GM21528 (cell line): ENCODE results near the gene ABHD10.

Source experiments
- ATAC-seq: cut with Tn5 transposase; IDR thresholded peaks from one replicate; pipeline ENCODE4 v1.9.1; 2021; ENCODE audit warnings: mild to moderate bottlenecking, moderate library complexity; ENCODE audit not compliant: unreplicated experiment, low FRiP score

Gene ABHD10

DNA sequence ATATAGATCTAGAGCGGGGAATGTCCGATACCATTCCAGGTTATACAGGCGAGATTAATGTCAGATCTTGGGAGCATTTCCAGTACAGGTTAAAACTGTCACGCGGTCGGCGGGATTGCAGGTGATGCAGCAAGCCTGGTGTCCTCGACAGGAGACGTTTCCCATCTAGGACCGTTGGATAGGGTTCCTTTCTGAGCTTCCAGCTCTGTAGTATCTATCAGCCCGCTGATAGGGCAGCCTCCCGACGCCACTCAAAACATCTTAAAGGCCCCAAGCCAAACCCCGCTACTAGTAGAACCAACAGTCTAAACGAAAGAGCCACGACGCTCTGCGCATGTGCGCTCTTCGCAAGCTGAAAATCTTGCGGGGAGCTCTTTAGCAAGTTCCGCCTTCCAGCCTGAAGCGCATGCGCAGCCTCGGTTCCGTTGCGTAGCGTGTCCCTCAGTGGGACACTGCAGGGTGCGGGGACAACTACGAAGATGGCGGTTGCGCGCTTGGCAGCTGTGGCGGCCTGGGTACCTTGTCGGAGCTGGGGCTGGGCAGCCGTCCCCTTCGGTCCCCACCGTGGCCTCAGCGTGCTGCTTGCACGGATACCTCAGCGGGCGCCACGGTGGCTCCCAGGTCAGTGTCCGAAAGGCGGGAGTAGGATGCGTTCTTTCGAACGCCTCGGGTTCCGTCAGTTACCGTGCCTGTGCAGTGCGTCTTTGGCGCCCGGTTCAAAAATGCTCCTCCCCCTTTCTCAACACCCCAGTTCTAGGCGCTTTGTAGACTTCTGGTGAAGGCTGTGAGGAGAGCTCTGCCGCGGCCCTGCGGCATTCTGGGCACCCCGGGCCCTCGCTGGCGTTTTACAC, at the start of gene ABHD10:
TSS of gene ABHD10 (plus strand) at position 444 of the 851 bp plus-strand sequence. CDS start at position 480, 36 bp downstream.
- ATAC-seq = peak; percentile 97

DNA sequence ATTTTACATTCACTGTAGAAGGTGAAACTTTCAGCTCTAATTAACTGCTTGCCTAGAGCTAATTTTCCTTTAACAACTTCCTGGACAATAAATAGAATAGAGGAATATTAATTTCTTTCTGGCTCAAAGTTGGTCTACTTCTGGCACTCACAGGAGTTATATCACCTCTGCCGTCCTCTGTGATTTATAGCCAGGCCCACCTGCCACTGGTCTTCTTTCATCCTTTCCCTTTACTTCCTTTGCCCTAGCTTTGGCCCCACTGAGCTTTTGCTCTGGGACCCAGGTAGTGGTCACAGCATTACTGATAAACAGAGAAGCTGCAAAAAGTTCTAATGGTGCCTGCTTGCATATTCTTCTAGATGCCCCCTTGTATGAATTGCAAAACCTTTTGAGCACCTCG, 49.3 kb upstream of the ABHD10 start:
- ATAC-seq = no peak

DNA sequence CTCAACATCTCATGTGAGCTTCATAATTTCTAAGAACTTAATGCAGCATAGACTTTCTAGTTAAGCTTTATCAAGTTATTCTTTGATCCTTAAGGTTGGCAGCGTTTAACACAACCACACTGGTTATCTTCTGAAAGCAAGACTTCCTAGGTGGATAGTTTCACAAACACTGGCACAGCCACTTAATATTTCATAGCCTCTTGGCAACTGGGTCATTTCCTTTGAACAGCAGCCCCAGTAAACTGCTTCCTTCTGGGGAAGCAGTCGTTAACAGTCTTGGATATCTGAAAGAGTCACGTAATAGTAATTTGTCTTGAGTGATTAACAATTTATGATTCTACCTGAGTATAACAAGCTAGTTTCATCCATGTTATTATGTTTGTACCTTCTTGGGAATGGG, 45.9 kb upstream of the ABHD10 start:
- no peak for ATAC-seq

DNA sequence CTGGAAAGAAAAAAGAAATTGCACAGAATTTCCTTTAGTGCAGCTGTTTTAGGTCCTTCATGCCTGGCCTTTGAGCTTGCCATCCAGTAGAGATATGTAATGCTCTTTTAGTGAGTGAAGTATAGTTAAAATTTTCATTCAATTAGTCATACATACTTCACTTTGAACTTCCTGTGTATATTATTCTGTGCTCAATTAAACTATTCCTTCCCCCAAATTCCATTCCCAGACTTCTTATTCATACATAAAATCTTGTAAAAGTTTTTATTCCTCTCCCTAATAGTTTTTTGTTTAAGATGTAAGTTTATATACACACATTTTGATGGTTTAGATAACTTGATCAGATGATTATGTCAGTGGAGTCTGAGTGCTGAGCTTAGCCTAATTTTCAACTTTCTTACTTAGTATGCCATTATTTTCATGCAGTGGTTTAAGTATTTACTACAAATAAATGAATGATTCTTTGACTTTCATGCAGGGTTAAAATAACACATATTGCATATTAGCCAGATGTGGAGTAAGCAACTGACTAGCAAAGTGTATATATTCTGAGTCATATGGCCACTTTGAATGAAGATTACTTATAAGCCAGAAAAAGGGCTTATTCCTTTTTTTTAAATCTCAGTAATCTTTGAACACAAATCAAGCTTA, 42.5 kb upstream of the ABHD10 start:
- ATAC-seq = no peak

DNA sequence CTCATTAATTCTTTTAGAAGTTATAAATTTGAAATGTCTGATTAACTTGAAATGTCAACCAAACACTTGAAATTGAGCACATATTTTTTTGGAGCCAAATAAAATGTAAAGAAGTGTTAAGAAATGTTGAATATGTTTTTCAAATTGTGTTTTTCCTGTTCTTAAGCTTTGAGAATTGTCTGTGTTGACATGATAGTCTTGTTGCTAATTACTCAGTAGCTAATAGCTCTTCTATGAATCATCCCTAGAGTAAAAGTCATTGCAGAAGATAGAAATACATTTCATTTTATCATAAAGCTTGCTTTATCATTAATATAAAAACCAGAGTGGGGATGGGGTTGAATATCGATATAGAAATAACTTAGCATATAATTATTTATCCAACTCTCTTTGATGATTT, 41.9 kb upstream of the ABHD10 start:
- ATAC-seq = no peak

DNA sequence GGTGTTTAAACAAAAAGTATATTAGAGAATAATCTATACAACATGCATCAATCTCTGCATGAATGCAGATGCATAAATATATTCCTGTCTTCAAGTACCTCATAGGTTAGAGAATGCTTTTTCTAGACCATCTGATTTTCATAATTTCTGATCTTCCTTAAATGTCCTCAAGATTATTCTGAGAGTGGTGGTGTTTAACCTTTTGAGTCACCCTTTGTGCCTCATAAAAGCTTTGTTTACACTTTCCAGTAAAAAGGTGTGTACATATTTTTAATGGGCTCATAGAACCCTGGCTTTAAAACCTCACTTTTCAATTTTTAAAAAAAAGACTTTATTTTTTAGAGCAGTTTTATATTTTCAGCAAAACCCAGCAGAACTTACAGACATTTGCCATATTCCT, 41.0 kb upstream of the ABHD10 start:
- ATAC-seq = no peak

DNA sequence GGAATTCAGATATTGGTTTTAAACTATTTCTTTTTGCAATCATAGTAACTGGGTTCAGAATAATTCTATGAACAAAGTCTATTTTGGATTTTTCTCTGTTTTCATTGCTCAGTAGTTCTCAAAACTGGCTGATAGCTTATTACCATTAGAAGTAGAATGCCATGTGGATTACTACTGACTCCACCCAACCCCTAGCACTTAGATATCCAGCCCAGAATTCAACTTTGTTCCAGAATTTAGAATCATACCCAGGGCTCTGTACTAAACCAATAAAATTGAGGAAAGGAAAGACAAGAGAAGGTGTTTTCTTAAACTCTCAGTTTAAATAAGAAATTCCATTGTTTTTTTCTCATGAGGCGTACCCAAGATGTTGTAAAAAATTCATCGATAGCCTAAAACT, 39.0 kb upstream of the ABHD10 start:
- no peak for ATAC-seq

DNA sequence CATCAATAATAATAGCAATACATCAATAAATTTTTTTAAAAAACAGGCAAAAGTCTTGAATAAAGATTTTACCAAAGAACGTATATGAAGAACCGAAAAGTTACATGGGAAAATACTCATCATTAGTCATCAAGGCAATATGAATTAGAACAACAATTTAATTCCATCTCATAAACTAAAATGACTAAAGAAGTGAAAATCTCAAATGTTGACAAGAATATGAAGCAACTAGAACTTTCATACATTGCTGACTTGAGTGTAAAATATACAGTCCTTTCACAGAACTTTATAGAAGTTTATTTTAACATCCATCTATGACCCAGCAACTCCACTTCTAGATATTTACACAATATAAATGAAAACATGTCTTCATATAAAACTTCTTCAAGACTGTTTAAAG, 35.3 kb upstream of the ABHD10 start:
- no peak for ATAC-seq

DNA sequence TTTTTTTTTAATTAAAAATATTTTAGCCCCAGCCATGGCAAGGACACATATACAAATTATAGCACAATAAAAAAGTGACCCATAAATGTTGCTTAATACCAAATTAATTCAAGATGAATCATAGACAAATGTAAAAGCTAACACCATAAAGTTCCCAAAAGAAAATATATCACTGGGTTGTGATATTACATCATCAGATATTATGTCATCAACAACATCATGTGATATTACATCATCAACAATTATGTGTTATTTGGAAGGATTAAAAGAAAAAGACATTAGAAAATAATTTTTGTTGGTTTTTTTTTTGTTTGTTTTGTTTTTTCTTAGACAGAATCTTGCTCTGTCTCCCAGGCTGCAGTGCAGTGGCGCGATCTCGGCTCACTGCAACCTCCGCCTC, 34.5 kb upstream of the ABHD10 start:
- ATAC-seq = no peak

DNA sequence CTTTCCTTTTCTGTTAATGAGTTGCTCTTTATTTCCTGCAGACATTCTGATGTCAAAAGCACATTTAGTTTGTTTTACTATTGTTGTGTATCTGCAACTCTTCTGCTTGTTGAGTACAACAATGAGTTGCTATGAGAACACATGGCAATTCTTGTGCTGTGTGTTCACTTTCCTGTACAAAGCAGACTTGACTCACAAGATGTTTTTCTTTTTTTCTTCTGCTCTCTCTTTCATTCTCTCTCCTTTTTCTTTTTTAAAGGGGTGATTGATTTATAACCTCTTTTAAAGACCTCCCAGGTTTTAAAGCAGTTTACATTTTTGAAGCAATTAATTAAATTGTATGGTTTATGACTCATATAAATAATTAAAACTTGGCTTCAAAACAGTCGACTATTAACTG, 31.6 kb upstream of the ABHD10 start:
- no peak for ATAC-seq

DNA sequence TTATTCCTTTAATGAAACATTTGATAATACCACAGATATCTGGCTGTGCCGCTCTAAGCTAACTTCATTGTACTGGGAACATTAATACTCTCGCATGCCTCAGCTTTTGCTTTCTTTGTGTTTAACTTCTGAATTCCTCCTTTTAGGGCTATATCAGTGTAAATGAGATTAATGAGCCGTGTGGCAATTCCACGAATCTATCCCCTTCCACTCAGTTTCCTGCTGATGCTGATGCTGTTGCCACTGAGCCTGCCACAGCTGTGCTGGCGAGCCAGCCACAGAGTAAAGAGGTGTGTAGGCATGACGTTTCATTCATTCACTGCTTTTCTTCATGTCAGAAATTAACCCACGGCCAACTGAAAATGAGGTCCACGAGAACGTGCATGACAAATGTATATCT, 30.0 kb upstream of the ABHD10 start:
- ATAC-seq = no peak

DNA sequence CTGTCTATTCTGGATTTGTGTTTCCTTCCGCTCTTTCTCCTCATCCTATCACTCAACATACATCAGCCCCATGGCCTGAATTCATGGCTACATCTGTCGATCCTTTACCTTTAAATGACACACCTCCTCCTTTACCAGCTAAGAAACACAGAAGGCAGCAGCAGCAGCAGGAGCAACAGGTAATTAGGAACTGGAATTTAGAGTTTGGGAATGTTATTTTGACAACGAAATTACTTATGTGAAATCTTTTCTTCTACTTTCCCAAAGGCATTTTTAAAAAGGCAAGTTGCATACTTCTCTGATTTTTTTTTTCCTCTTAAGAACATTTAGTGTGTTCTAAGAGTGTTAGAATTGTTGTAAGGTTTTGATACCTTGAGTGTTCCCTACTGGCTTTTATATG, 29.1 kb upstream of the ABHD10 start:
- ATAC-seq = no peak

DNA sequence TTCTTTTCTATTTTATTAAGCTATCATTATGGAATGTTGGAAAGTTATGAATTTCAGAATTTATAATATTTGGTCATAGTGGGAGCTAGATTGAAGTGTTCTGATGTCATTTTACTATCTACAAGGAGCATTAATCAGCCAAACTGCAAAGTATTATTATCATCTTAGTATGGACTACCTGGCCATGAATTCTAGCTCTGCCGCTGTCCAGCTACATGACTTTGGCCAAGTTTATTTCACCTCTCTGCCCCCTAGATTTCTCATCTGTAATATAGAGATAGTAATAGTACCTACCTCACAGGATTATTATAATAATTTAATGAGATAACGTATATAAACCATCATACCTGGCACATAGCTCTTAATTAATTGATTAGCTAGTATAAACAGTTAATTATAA, 27.8 kb upstream of the ABHD10 start:
- ATAC-seq = no peak

DNA sequence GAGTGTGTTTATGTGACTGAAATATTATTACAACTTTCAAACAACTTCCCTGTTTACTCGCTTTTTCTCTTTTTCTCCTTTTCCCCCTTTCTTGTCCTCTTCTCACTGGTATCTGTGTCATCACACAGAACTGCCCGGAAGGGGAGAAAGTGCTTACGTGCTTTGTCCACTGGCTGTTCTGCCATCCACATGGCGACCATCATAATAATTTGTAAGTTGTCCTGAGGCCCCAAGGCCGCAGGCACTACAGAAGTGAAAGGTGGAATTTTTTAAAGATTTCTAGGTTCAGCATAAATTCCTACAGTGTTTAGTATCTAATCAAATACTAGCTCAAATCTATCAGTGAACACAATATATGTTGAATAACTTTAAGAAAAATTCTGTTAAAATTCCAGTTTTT, 26.7 kb upstream of the ABHD10 start:
- no peak for ATAC-seq

DNA sequence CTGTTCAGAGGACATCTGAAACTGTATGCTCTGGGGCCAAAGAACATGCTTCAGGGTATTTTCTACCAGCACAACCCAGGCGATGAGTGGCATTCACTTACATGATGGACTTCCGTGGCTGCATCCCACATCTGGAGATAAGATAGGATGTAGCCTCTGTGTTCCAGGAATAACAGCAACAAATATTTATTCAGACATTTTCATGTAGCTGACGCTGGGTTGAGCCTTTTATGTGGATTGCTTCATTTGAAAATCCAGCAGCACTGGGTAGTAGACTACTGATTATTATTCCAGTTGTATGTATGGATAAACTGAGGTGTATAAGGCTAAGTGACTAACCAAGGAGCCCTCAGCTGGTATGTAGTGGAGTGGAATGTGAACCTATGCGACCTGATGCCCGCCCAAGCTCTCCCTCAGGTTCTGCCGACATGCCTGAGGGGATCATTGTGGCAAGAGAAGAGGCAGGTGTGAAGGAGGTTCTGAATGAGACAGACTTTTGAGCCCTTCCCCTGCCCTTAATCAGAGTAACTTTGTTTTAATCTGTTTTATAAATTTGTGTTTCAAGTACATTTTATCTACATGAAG, 25.9 kb upstream of the ABHD10 start:
- no peak for ATAC-seq

DNA sequence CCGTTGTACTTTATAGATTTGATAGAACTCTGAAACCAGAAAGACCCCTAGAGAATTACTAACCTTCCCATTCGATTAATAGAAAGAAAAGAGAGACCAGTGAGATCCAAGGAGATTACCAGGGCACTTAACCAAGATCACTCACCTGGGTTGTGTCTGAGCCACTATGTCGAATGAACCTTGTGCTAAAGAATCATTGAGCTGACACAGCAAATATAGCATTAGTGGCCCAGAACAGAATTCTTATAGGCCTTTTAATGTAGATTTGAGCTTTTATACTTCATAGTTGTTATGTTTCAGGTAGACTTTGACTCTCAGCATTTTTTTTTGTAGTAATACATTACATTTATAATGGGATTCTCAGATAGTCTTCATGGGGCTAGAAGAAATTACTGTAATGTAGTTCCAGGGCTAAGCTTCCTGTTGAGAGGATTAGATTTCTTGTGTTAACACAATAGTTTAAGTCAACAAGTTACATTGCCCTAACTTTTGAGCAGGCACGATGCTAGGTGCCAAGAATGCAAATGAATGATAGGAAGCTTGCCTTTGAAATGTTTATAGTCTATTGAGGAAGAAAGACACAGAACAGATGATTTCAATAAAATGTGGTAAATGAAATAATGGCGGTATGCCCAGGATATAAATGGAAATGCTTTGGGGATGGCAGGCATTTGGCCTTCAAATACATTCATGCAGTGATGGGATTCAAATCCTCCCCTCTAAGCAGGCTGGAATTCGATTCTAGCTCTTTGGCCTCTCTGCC, 24.4 kb upstream of the ABHD10 start:
- no peak for ATAC-seq

DNA sequence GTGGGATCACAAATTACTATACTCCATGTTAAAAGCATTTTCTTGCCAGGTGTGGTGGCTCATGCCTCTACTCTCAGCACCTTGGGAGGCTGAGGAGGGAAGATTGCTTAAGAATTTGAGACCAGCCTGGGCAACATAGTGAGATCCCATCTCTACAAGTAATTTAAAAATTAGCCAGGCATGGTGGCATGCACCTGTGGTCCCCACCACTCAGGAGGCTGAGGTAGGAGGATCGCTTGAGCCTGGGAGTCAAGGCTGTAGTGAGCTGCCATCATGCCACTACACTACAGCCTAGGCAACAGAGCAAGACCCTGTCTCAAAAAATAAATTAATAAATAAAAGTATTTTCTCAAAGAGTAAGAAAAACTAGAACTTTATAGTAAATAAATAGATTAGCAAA, 22.9 kb upstream of the ABHD10 start:
- ATAC-seq = no peak

DNA sequence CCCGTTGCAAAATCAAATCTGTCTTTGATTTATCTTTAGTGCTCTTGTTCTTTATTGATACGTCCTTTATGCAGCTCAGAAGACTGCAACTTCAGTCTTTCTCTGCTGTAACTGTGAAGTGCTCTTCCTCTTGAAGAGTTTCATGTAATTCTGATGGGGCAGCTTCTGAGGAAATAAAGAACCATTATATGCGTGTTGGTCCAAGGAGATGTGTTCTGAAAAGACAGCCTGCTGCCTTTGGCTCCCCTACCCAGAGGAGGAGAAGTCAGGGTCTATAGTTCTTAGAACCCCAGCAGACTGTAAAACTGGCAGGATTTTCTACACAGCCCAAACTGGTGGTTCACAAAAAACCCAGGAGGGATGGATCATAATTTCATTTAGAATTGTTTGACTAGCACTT, 22.4 kb upstream of the ABHD10 start:
- no peak for ATAC-seq

DNA sequence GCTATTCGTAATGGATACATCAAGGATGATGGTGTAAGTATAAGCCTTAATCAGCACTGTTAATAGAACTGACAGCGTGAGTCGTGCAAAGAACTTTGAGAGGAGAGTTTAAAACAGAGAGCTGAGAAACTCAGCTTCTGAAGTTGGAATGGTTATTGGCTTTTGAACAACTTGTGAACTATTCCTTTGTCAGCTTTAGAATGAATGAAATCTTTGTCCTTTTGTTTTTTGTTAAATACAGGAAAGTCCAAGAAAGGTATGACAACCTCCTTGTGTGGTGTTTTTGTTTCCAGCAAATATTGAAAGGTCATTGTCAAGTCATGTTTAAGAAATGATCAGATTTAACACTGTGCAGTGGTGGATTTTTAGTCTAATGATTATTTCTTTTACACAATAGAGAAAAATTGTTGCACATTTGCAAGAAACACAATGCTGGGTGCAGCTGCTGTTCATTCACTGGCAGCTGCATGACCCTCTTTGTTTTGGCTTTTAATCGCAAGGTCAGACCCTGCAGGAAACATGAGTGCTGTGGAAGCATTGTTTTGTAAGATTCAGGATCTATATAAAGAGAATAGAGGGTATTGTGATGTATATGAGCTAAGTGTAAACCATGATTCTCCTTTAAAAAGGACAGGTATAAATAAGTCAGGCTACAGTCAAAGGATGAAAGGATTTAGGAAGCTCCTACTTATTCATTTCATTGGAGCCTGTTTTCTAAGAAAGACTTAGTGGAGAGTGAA, 21.7 kb upstream of the ABHD10 start:
- no peak for ATAC-seq

DNA sequence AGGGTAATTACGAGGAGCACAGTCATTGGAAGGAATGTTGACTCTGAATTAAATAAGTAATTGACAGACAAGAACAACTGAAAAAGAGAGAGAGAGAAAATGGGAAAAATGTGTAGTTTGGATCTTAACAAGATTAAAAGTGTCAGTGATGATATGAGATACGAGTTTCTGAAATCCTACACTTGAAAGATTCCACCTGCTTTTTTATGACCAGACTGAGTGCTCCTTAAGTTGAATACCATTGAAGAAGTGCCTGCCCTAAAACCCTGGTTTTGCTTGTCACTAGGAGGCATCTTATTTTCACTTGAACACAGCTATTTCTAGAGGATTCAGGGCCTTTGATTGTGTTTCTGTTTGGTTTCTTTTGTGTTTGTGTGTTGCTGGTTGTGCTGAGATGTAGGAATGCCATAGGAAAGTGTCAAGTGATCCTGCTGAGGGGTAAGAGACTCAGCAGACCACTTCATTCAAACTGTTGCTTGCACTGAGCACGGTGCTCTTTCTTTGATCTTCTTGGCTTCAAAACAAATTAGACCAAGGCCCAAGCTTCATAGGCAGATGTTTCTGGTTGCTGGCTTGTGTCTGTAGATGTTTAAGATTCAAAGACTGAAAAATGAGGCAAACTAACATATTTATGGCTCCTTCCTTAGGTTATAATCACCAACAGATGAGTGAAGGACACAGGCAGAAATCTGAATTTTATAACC, 17.2 kb upstream of the ABHD10 start:
- no peak for ATAC-seq
